Ishikawa (cell line): ENCODE measurements around the gene CTNNA1.

Experiments
- CEBPB ChIP-seq: IDR thresholded peaks from 2 replicates; pipeline ENCODE4 v1.6.1; 2012
- CREB1 ChIP-seq: IDR thresholded peaks from 2 replicates; pipeline ENCODE4 v1.6.1; 2012; ENCODE audit warnings: low read depth
- EGR1 ChIP-seq: IDR thresholded peaks from 2 replicates; pipeline ENCODE4 v1.6.1; 2012
- EP300 ChIP-seq: IDR thresholded peaks from 2 replicates; pipeline ENCODE4 v1.6.1; 2012; ENCODE audit warnings: borderline replicate concordance
- FOXM1 ChIP-seq: IDR thresholded peaks from 2 replicates; pipeline ENCODE4 v1.6.1; 2012; ENCODE audit warnings: low read depth, borderline replicate concordance
- MAX ChIP-seq: IDR thresholded peaks from 2 replicates; pipeline ENCODE4 v1.6.1; 2012
- NFIC ChIP-seq: IDR thresholded peaks from 2 replicates; pipeline ENCODE4 v1.6.1; 2012
- RAD21 ChIP-seq: IDR thresholded peaks from 2 replicates; pipeline ENCODE4 v1.6.1; 2012; ENCODE audit warnings: low read depth
- REST ChIP-seq: IDR thresholded peaks from 2 replicates; pipeline ENCODE4 v1.6.1; 2012; ENCODE audit warnings: low read depth, mild to moderate bottlenecking
- TAF1 ChIP-seq: IDR thresholded peaks from 2 replicates; pipeline ENCODE4 v1.6.1; 2012; ENCODE audit warnings: low read depth, mild to moderate bottlenecking
- TCF12 ChIP-seq: IDR thresholded peaks from 2 replicates; pipeline ENCODE4 v1.6.1; 2012; ENCODE audit warnings: low read depth
- TEAD4 ChIP-seq: IDR thresholded peaks from 2 replicates; pipeline ENCODE4 v1.6.1; 2012
- USF1 ChIP-seq: IDR thresholded peaks from 2 replicates; pipeline ENCODE4 v1.6.1; 2012
- YY1 ChIP-seq: IDR thresholded peaks from 2 replicates; pipeline ENCODE4 v1.6.1; 2012; ENCODE audit warnings: low read depth
- ZBTB7A ChIP-seq: IDR thresholded peaks from 2 replicates; pipeline ENCODE4 v1.6.1; 2012; ENCODE audit warnings: low read depth

The CTNNA1 gene

GRCh38 chr5:138950421-138951031 lies 197.3 kb downstream of the CTNNA1 start:
- TF ChIP-seq CREB1 = no peak
- no peak for TF ChIP-seq USF1
- TF ChIP-seq EGR1 = no peak
- no peak for TF ChIP-seq RAD21
- TF ChIP-seq TEAD4 = no peak

GRCh38 chr5:138951091-138951985 lies 198.1 kb downstream of the CTNNA1 start:
- no peak for TF ChIP-seq ZBTB7A
- no peak for TF ChIP-seq REST

- TF ChIP-seq YY1 (no peak), REST (no peak), ZBTB7A (no peak), CREB1 (no peak), USF1 (no peak), EP300 (no peak), NFIC (no peak), FOXM1 (no peak), TEAD4 (no peak), TAF1 (no peak), MAX (no peak), TCF12 (no peak), CEBPB (no peak)
Measured at GRCh38 chr5:138951986-138952735, 198.9 kb downstream of the CTNNA1 start.

GRCh38 chr5:138952962-138953361 lies 199.7 kb downstream of the CTNNA1 start:
- TF ChIP-seq EP300 = no peak
- TF ChIP-seq TEAD4 = no peak
- no peak for TF ChIP-seq TCF12
- TF ChIP-seq CREB1 = no peak

- peak; percentile 83 for TF ChIP-seq USF1
- no peak for TF ChIP-seq REST
- peak; percentile 64 for TF ChIP-seq MAX
Measured at GRCh38 chr5:138953387-138954256, 200.4 kb downstream of the CTNNA1 start.
